GDM1 (cell line): ENCODE measurements around the gene CDH13.
"Not testable (repeated sequence)": the region's sequence is repeated elsewhere in the genome, so short reads cannot be mapped to it uniquely, and the experiment has no call there.

Experiments
- DNase-seq: peaks from one replicate; lab custom pipeline; 2025; lab: John Stamatoyannopoulos, UW

The CDH13 gene

DNA sequence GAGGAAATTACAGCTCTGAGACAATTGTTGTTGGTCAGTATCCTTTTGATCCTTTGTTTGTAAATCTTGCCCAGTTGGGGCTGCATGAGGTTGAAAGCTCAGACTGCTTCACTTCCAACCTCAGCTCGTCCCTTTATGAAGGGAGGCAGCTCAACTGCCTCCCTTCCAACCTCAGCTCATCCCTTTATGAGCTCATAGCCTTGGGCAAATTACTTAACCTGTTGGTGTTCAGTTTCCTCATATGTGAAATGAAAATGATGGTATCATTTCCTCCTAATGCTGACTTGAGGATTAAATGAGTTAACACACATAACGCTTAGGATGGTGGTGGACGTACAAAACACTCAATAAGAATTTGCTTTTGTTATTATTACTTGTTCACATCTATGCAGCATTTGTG is 265.1 kb downstream of the CDH13 start:
- DNase-seq = no peak

DNA sequence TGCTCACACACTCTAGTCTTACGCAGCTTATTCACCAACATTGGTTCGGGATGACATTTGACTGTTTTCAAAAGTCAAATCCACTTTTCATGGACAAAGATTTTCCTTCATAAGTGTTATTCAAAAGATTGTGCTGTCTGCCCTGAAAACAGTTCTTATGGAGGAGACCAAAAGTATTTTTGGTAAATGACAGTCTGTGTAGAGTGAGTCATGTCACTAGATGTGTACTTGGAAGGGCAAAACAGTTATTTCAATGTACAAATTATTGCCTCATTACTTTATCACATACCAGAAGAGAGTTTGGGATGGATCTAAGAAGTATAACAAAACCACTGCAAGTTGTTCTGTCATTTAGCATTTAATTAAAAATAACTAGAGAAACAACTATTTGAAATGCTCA is 265.6 kb downstream of the CDH13 start:
- DNase-seq = no peak

GRCh38 chr16:82895843-82896242 is 269.1 kb downstream of the CDH13 start:
- DNase-seq = no peak

DNA sequence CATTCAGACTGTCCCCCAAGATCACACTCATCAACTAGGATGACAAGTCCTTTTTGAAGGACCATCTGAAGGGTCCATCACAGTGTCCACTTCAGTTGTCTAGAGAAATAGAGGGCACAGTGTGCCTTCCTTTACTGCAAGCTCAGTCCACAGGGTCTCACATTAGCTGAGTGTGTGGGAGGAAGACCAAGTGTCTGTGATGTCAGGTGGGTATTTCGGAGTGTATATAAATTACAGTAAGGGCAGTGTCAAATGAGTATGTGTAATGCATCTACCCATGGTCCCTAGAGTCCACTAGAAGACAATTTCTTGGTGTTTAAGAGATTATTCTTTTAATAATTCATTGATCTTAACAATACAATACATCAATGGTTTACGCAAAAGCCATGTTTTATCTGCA is 272.2 kb downstream of the CDH13 start:
- DNase-seq = no peak

GRCh38 chr16:82899731-82900450 is 273.1 kb downstream of the CDH13 start:
- no peak for DNase-seq

DNA sequence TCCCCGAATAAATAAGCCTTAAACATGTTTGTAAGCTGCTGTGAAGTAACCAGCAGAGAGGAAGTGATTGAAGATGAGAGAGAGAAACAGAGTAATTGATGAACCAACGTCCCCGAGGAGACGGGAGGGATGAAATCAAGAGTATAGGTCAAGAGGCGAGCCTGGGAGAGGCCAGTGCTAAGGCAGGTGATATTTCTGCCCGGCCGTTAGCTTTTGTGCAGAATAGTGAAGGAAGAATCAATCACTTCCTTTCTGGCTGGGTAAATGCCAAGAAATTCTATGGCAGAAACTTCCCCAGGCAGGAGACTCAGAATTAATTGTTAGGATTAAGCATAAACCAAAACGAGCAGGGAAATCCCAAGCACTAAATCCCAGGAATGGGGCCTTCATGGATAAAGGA is 273.8 kb downstream of the CDH13 start:
- no peak for DNase-seq

GRCh38 chr16:82911925-82912324 is 285.2 kb downstream of the CDH13 start:
- no peak for DNase-seq

- no peak for DNase-seq
Measured at GRCh38 chr16:82915139-82915824, 288.5 kb downstream of the CDH13 start.

- no peak for DNase-seq
Measured at GRCh38 chr16:82917886-82918595, 291.3 kb downstream of the CDH13 start.

- no peak for DNase-seq
Measured at GRCh38 chr16:82924075-82924854, 297.5 kb downstream of the CDH13 start.

- DNase-seq = no peak
Measured at GRCh38 chr16:82926500-82926899, 299.7 kb downstream of the CDH13 start.

GRCh38 chr16:82933933-82934332 is 307.2 kb downstream of the CDH13 start:
- DNase-seq = not testable (repeated sequence)

GRCh38 chr16:82935766-82936165 is 309.0 kb downstream of the CDH13 start:
- no peak for DNase-seq

DNA sequence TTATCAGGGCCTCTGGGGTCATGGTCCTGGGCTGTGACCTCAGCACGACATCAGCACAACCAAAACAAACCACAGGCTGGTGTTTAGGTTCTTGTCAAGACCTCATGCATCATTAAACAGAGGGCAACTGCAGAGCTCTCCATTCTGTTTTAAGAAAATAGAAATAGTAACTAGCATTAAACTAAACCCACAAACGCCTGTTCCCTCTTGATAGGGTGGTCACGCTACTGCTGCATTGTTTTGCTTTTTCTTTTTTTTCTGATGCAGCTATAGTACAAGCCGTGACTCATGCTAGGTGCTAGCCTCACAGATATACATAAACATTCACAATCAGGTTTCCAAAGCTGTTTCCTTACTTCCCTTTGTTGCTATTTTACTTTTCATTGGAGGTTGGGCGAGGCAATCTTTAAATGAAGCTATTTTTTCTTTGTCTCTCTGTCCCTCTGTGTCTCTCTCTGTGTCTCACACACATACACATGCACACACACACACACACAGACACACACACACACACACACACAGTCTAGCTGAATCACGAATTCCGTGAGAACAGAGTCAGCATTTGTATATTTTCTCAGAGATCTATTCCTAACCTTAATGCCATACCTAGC is 310.3 kb downstream of the CDH13 start:
- no peak for DNase-seq

DNA sequence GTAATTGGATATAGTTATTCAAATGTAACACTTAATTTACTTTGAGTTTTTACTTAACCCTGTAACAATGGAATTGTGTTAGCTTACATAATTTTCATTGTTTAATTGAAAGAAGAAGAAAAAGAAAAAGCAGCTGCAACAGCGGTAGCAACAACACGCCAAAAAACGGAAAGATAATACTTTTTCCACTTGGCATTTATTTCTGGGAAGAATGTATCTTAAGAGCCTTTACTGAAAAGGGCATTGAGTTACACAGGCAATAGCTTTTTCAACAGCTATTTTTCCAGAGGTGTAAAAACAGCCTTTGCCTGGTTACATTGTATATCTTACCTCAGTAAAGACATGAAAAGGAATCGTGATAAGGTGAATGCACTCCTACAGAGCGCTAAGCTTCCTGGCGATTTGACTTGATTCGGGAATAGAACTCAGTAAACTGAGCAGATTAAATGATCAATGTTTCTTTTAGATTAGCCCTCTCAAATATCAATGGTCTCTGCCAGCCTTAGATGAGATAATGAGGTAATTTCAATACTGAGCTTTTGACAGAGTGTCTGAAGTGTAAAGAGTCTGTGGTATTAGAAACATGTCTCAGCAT is 311.3 kb downstream of the CDH13 start:
- DNase-seq = no peak

- no peak for DNase-seq
Measured at GRCh38 chr16:82943371-82943770, 316.6 kb downstream of the CDH13 start.

DNA sequence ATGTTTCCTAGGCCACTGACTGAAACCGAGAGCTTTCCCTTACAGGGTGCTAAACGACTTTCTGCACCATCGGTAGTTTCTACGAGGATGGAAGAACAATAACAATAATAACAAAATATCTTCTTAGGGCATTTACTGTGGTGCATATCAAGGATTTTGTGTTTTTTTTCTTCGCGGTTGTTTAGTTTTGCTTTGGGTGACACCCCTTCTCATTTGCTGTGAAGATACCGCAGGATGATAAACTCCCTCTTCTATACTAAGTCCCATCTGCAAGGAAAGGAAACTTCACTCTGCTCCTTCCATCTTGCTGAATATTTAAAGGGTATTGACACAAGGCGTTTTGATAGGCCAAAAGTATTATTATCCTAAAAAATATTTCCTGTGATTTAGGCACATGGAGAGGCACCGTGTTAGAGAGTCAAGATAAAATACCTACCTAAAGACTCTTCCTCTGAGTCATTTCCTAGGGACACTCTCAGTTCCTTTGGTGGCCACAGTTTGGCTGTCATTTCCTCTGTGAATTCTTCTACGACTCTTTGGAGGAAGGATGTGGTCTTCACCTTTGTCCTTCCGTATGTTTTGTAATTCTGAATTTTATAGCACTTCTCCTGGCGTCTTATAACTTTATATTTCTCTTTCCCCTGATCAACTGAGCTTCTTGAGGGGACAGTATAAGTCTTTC is 318.8 kb downstream of the CDH13 start:
- no peak for DNase-seq

GRCh38 chr16:82947698-82948097 is 320.9 kb downstream of the CDH13 start:
- DNase-seq = no peak

DNA sequence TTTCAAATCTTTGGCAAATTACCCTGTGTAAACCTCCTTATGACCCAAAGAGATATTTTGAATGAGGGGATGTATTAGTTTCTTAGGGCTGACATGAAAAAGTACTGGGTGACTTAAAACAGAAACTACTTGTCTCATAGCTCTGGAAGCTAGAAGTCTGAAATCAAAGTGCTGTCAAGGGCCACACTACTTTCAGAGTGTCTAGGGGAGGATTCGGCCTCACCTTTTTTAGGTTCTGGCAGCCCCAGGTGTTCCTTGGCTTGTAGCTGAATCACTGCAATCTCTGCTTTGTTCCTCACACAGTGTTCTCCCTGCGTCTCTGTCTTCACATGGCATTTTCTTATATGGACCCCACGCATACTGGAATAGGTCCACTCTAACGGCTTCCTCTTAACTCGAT is 322.2 kb downstream of the CDH13 start:
- DNase-seq = no peak

GRCh38 chr16:82953517-82953916 is 326.7 kb downstream of the CDH13 start:
- no peak for DNase-seq
